Heart left ventricle (tissue), 16 donors: Measurements from ENCODE around the gene TENM3. TPM values are rescaled to one million over a fixed set of nuclear protein-coding genes. Genes with fewer than 3 reads are reported as not detected.

Experiments
- ATAC-seq, 4 donors: fragments of 200-7000 bp; cut with Tn5 transposase; one replicate each; pipeline ENCODE4 v1.9.1; 2020 to 2022; ENCODE audit warnings: moderate library complexity in 4 of 4, mild to moderate bottlenecking in 3 of 4, moderate number of reproducible peaks in 1 of 4
- DNase-seq, 5 donors: peaks; one replicate each; pipeline ENCODE4 v3.0.0-alpha.2; 2020
- H3K27ac ChIP-seq, 12 donors: fragments of 200-600 bp; sonication (generic) in 4 of 12; one replicate each; pipeline versions ENCODE4 v1.5.0 to v1.8.0; 2016 to 2022; ENCODE audit warnings: mild to moderate bottlenecking in 2 of 12
- H3K27me3 ChIP-seq, 9 donors: fragments of 200-600 bp; sonication (generic) in 2 of 9; one replicate each; pipeline versions ENCODE4 v1.5.1 to v1.8.0; 2016 to 2022; ENCODE audit warnings: mild to moderate bottlenecking in 3 of 9
- H3K36me3 ChIP-seq, 9 donors: fragments of 200-600 bp; sonication (generic) in 2 of 9; one replicate each; pipeline versions ENCODE4 v1.5.0 to v1.8.0; 2018 to 2022; ENCODE audit warnings: mild to moderate bottlenecking in 2 of 9
- H3K4me1 ChIP-seq, 12 donors: fragments of 200-600 bp; sonication (generic) in 4 of 12; one replicate each; pipeline versions ENCODE4 v1.5.0 to v1.8.0; 2016 to 2022; ENCODE audit warnings: mild to moderate bottlenecking in 3 of 12
- H3K4me3 ChIP-seq, 12 donors: fragments of 200-600 bp; sonication (generic) in 4 of 12; one replicate each; pipeline versions ENCODE4 v1.5.0 to v1.8.0; 2017 to 2022; ENCODE audit warnings: mild to moderate bottlenecking in 9 of 12, moderate library complexity in 4 of 12
- H3K9me3 ChIP-seq, 12 donors: fragments of 200-600 bp; sonication (generic) in 4 of 12; one replicate each; pipeline versions ENCODE4 v1.5.0 to v1.8.0; 2016 to 2022; ENCODE audit warnings: mild to moderate bottlenecking in 1 of 12
- POLR2A ChIP-seq, 2 donors: fragments of 450-650 bp; IDR thresholded peaks; one replicate each; pipeline ENCODE4 v1.6.1; 2017; ENCODE audit warnings: antibody characterized with exemption in 2 of 2, mild to moderate bottlenecking in 2 of 2, moderate library complexity in 2 of 2
- WGBS, 4 donors: extraction: QIAGEN DNeasy Blood & Tissue Kit in 2 of 4; methylation state at CpG; one replicate each; pipeline versions ENCODE4 v1.1.5 to v1.1.7; 2013 to 2018; 5-methylcytosine and 5-hydroxymethylcytosine counted together
- intact Hi-C, 10 donors: fragments of 100-400 bp; cut with DNase I; formaldehyde crosslinking; loops; one replicate each; pipeline versions ENCODE4 v1.11.1 to v1.14.2; 2022
- polyA plus RNA-seq, 2 donors: library from polyadenylated mRNA; stranded (reverse); fragments of 200-250 nt; gene quantifications; one replicate each; pipeline ENCODE4 v1.2.3, GENCODE V29; 2013
- total RNA-seq, 9 donors: library from RNA; depleted of rRNA in 2 of 9; stranded (reverse); fragments of >200 nt in 2 of 9; fragmentation: NEBNext Ultra II Directional in 3 of 9; extraction: Animal tissue kit (Norgen Biotek cat#: 25700) in 3 of 9; gene quantifications; one replicate each; pipeline versions ENCODE4 v1.1.0 to v1.2.4, GENCODE V29; 2016 to 2023
- TF ChIP-seq, protein P1 (sequence below), 12 donors: fragments of 200-600 bp; sonication (generic) in 4 of 12; IDR thresholded peaks; one replicate each; pipeline versions ENCODE4 v1.5.0 to v1.8.0; 2018 to 2022; ENCODE audit warnings: antibody characterized with exemption in 12 of 12, mild to moderate bottlenecking in 5 of 12
- donor health status: ischemic (EF 13 %, LVEDD 7.1; RV severe dilation, severe dysfunction).
- donor health status: healthy with polysubstance abuse.
- donor health status: DM: no; HTN: yes; CAD: no.
- donor health status: DM: no; HTN: no; CAD: no.
- donor health status: ischemic (EF 25% LVEDD 6.9; RV normal size, moderate dysfunction).
- donor health status: ischemic (EF 25% LVEDD 5.7; RV mildly dilated, moderate dysfunction).
- donor health status: healthy.
- donor health status: DM: yes; HTN: yes; CAD: no.
- donor health status: ischemic (EF 35%, LVEDD 5.7; RV mildly dilated, moderate dysfunction).
- donor health status: nonischemic (EF 11% LVEDD 7.7; RV severe dilation, severe dysfunction).
- donor health status: DM: yes; HTN: yes; CAD: no.
- donor health status: PGD.
- donor health status: ischemic (EF 29% LVEDD 5.4; RV normal size, mild dysfunction).
- donor health status: nonischemic (EF 23%, LVEDD 6.1; RV moderate dilation, normal function).

The TENM3 gene
- total and polyA plus RNA-seq, 11 donors = 0.19 to 10.3 (median 2.5) TPM

DNA sequence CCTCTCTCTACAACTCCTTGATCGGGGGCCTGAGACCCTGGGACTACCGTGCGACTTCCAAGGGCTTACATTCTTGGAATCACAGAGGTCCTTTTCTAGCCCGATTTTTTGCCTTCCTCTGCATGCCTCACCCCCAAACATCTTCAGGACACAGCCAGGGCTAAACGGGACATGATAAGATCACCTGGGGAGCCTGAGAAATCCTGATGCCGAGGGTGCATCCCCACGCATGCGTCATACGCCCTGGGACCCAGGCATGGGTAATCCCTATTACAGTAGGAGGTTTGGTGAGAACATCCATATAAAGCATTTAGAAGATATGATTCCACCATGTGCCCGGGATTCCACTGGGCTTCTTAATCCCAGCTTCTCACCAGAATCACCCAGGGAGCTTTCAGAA lies 596.9 kb downstream of the TENM3 start:
- Histone ChIP-seq H3K27ac (no peak overlapping the region), H3K9me3 (no peaks in the 10 kb centered on the region), H3K36me3 (no peaks in the 10 kb centered on the region), H3K27me3 (peaks cover 0 to 9% (median 0%) of the 10 kb centered on the region in 9 donors), H3K4me1 (no peaks in the 10 kb centered on the region), H3K4me3 (no peak overlapping the region)
- intact Hi-C loops = no loop called here
- WGBS, 4 donors = 85 to 91% (median 88%) methylated on average over 10 of the region's 10 CpGs
- ATAC-seq (no peak), DNase-seq (no peak)
- TF ChIP-seq, protein P1, sequence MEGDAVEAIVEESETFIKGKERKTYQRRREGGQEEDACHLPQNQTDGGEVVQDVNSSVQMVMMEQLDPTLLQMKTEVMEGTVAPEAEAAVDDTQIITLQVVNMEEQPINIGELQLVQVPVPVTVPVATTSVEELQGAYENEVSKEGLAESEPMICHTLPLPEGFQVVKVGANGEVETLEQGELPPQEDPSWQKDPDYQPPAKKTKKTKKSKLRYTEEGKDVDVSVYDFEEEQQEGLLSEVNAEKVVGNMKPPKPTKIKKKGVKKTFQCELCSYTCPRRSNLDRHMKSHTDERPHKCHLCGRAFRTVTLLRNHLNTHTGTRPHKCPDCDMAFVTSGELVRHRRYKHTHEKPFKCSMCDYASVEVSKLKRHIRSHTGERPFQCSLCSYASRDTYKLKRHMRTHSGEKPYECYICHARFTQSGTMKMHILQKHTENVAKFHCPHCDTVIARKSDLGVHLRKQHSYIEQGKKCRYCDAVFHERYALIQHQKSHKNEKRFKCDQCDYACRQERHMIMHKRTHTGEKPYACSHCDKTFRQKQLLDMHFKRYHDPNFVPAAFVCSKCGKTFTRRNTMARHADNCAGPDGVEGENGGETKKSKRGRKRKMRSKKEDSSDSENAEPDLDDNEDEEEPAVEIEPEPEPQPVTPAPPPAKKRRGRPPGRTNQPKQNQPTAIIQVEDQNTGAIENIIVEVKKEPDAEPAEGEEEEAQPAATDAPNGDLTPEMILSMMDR (IDR thresholded peaks at IDR 0.05) = no peak
- TF ChIP-seq POLR2A (IDR thresholded peaks at IDR 0.05) = no peak

DNA sequence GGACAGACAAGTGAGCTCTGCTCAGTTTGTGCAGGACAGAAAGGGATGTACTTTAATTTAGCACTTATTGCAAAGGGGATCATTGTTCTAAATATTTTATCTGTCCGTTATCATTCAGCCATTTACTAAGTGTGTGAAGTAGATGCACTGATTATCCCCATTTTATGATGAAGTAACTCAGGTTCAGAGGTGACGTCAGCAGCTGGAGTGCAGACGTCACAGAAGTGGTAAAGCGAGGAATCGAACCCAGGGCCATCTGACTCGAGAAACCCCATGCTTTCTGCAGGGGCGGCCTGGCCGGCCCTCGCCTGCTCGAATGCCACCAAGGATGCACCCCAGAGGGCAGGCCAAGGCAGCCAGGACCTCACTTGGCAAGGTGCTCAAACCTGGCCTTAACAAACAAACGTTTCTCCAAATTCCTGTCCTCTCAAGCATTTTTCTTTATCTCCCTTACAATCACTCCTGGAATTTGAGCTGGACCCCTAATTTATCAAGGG lies 599.0 kb downstream of the TENM3 start:
- H3K27me3 ChIP-seq = no peaks in the 10 kb centered on the region
- no peak overlapping the region for H3K27ac ChIP-seq
- H3K9me3 ChIP-seq = no peaks in the 10 kb centered on the region
- 82 to 88% (median 86%) methylated on average over 11 of the region's 11 CpGs for WGBS, 4 donors
- ATAC-seq (no peak), DNase-seq (no peak)
- intact Hi-C loops = no loop called here
- no peaks in the 10 kb centered on the region for H3K36me3 ChIP-seq
- no peak for TF ChIP-seq POLR2A (IDR thresholded peaks at IDR 0.05)
- TF ChIP-seq, protein P1 (IDR thresholded peaks at IDR 0.05) = no peak
- H3K4me1 ChIP-seq = no peaks in the 10 kb centered on the region
- no peak overlapping the region for H3K4me3 ChIP-seq

DNA sequence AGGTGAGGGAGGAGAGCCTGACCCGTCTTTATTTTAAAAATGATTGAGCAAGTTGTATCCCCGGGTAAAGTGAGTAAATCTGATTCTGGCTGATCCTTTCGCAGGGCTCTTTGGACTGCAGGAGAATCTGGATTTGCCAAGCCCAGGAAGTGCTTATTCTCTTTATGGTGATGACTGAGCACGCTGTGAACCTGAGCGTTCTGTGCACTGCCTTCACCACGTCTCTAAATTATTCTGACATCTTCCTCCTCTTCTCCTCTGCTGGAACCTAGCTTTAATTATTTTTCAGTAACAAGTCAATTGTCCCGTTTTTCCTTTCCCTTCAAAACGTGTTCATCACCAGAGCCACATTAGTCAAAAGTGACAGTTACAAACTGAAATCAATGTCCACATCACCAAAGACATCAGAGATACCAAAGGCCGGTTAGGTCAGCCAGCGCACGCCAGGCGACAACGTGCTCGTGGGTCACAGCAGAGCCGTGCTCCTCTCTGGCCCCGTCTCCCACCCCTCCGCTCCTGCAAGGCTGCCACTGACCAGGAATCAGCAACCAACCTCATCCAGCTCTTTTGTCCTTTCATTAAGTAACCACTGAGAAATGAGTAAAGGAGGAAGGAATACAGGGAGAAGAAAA lies 599.7 kb downstream of the TENM3 start:
- intact Hi-C loops = no loop called here

DNA sequence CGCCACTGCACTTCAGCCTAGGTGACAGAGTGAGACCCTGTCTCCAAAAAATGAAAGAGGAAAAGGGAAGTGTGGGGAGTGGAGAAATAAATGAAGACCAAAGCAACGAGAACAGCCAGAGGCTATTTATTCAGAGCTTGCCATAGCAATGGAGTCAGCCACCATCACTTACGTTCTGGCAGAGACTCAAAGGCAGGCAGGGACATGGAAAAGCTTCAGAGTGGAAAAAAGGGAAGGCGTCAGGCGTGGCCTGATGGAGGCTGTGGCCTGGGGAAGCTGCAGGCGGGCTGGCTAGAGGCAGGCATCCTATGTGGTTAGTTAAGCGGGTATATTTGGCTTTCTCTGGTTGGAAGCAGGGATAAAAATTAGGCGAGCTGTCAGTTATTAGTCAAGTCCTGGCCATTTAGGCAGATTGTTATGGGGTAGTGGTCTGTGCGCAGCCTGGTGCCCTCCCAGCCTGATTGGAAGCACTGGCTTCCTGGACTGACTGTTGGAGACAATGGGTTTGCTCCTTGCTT lies 600.7 kb downstream of the TENM3 start:
- 79 to 85% (median 81%) methylated on average over 9 of the region's 9 CpGs for WGBS, 4 donors
- ATAC-seq (no peak), DNase-seq (no peak)
- TF ChIP-seq POLR2A (IDR thresholded peaks at IDR 0.05) = no peak
- TF ChIP-seq, protein P1 (IDR thresholded peaks at IDR 0.05) = no peak
- Histone ChIP-seq H3K9me3 (no peaks in the 10 kb centered on the region), H3K36me3 (no peaks in the 10 kb centered on the region), H3K4me3 (no peak overlapping the region), H3K27me3 (no peaks in the 10 kb centered on the region), H3K4me1 (no peaks in the 10 kb centered on the region), H3K27ac (no peak overlapping the region)
- intact Hi-C loops = no loop called here

More for the DNA sequence above, 599.7 kb downstream of the TENM3 start:
- Histone ChIP-seq H3K9me3 (no peaks in the 10 kb centered on the region), H3K36me3 (no peaks in the 10 kb centered on the region), H3K4me3 (no peak overlapping the region), H3K4me1 (no peaks in the 10 kb centered on the region), H3K27me3 (no peaks in the 10 kb centered on the region), H3K27ac (no peak overlapping the region)
- DNase-seq (no peak), ATAC-seq (no peak)
- WGBS, 4 donors = 70 to 79% (median 72%) methylated on average over 17 of the region's 17 CpGs
- TF ChIP-seq, protein P1 (IDR thresholded peaks at IDR 0.05) = no peak
- TF ChIP-seq POLR2A (IDR thresholded peaks at IDR 0.05) = no peak
